ENCODE results near the gene BACE2.
"Not testable (repeated sequence)": the region's sequence is repeated elsewhere in the genome, so short reads cannot be mapped to it uniquely, and the experiment has no call there.

Gene BACE2

GRCh38 chr21:41217671-41218385 is 49.9 kb downstream of the BACE2 start:
- DNase-seq, result no peak

DNA sequence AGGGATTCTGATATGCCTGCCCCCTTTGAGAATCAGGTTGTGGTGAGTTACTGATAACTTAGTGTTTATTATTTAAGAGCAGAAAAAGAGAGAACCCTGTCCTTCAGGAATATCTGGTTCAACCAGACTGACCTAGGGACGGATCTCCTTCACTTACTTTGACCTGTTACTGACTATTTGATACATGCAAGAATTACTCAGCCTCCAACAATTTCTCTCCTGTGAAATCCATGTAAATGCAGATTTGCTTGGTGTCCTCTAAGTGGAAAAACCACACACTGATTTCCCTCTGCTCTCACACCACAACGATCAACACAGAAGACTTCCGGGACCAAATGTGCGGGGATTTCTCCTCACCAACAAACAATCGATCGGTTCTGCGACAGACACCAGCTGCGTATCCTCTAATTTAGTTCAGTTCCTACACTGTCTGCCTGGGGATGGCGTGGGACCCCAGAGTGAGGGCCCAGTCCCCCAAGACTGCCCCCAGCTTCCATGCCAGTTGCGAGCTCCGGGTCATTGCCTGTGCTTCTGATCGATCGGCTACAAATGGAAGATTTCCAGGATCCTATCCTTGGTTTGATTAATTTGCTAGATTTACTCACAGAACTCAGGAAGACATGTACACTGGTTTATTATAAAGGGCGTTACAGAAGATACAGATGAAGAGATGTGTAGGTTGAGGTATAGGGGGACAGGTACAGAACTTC is 51.7 kb downstream of the BACE2 start:
- no peak for DNase-seq

DNA sequence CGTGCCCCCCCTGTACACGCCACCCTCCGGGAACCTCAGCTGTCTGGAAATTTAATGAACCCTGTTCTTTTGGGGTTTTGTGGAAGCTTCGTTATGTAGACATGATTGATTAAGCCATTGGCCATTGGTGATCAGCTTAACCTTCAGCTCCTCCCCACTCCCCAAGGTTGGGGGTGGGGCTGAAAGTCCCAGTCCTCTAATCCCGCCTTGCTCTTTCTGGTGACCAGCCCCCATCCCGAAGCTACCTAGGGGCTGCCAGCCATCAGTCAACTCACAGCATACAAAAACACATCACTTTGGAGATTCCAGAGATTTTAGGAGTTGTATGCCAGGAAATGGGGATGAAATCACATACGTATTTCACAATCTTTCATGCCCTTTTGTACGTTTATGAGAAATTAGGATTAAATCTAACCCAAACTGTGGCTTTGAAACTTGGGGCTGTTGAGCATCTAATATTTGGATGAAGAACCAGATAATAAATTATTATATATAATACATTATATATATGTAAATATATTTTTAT is 52.3 kb downstream of the BACE2 start:
- no peak for DNase-seq

DNA sequence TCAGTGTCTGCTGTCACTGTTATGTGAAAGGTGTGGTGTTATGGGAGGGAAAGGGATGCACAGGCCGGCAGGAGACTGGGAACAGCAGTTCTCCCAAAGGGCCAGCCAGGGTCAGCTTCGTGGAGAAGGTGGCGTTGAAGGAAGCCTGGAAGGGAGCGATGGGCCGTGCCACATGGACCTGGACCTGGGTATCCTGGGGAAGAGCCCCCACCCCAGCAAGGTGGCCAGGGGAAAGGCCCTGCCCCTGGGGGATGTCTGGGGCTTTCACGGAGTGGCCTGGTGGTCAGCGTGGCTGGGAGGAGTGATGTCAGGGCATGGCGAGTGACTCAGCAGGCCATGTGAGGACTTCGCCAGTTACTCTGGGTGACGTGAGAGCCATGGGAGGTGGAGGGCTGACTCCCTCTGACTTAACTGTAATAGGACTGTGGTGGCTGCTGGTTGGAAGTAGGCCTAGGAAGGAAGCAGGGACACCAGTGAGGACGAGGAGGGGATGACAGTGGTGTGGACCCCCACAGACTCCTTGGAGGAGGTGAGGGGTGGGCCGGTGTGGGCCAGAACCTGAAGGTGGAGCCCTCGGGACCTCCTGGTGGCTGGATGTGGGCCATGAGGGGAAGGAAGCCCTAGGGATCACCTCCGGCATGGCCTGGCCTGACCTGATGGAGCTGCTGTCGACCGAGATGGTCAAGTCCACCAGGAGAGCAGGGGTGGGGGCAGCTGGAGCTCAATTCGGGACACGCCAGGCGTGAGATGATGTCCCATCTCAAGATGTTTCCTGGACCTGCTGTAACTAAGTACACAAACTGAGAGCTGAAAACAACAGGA is 54.5 kb downstream of the BACE2 start:
- no peak for DNase-seq

DNA sequence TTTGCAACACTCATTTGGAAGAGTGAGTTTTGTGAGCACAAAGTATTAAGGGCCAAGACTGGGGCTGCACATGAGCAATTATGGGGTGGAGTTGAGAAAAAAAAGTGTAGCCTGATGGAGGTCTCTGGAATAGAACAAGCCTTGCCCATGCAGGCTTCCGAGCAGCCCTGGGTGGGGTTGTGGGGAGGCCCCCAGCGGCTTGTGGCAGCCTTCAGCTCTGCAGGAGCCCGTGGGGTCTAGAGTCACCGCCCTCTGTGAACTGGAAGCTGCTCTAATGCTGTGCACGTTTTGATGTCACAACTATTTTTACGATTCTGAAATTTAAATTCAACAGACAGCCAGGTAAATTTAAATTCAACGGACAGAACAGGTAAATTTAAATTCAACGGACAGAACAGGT is 58.9 kb downstream of the BACE2 start:
- no peak for DNase-seq

- DNase-seq, result no peak
Measured at GRCh38 chr21:41227357-41228005, 59.5 kb downstream of the BACE2 start.

GRCh38 chr21:41228006-41228370 is 60.0 kb downstream of the BACE2 start:
- no peak for DNase-seq

GRCh38 chr21:41228492-41228891 is 60.5 kb downstream of the BACE2 start:
- no peak for DNase-seq

GRCh38 chr21:41228958-41229357 is 61.0 kb downstream of the BACE2 start:
- DNase-seq, result no peak

GRCh38 chr21:41229509-41230248 is 61.7 kb downstream of the BACE2 start:
- no peak for DNase-seq

DNA sequence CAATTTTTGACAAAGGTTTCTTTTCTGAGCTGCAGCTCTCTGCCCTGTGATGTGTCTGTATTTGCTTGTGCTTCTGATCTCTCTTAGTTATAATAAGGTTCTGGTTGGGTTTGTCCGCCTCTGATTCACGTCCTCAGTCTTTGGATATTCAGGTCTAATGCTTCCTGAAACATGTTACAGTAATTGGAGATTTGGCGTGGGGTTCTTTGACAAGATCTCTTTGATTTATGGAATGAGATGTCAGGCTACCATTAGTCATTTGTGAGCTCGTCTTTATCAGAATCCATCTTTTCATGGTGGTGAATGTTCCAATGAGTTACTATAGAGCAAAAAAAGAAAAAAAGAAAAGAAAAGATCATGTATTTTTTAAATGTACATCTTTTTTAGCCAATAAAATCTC is 62.5 kb downstream of the BACE2 start:
- DNase-seq, result no peak

DNA sequence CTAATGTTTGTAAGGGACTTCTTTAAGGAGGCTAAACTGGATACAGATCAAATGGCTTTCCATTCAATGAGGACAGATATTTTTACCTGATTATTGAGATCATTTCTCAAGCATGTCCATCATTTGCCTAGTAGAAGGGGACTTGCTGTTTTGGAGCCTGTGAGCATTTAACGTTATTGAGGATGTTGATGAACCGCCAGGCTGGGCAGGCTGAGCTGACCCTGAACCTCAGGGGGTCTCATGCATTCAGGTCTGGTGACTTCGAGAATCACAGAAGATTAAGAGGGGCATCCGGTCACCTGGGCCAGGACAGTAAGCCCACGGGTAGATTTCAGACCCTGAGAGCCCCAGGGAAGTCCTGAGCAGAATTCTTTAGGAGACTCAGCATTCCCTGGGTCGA is 63.1 kb downstream of the BACE2 start:
- no peak for DNase-seq

DNA sequence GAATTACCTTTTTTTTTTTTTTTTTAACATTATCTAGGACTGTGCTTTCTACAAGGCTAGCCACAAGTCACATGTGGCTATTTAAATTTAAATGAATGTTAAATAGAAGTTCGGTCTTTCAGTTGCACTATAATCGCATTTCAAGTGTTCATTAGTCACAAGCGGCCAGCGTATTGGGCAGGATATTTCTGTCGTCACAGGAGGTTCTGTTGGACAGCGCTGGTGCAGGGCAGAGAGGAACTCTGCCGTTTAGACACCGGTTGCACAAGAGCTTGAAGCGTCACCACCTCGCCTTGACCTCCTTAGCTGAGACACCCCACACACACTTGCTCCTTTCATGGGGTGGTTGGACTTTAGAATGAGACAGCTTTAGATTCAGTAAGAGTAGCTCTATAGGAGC is 64.1 kb downstream of the BACE2 start:
- no peak for DNase-seq

DNA sequence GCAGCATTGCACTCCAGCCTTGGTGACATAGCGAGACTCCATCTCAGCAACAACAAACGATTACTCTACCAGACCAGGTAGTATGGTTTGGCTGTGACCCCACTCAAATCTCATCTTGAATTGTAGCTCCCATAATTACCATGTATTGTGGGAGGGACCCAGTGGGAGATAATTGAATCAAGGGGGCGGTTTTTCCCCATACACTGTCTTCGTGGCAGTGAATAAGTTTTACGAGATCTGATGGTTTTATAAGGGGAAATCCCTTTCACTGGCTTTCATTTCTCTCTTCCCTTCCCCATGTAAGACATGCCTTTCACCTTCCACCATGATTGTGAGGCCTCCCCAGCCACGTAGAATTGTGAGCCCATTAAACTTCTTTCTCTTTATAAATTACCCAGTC is 66.0 kb downstream of the BACE2 start:
- no peak for DNase-seq

- no peak for DNase-seq
Measured at GRCh38 chr21:41234569-41234968, 66.6 kb downstream of the BACE2 start.

DNA sequence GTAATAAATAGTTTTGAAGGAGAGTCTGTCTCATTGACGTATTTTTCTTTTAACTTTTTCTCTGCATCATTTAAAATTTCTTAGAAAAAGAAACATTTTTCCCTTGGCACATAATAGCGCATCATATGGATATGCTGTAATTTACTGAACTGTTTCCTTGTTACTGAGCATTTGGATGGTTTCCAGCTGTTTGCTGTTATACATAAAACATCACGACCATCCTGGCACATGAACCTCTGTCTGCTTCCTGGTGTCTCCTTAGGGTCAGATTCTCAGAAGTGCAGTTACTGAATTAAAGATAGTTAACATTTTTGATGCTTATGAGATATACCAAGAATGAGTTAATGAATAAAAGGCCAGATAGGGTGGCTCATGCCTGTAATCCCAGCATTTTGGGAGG is 67.2 kb downstream of the BACE2 start:
- DNase-seq, result no peak

- no peak for DNase-seq
Measured at GRCh38 chr21:41236352-41236973, 68.5 kb downstream of the BACE2 start.

DNA sequence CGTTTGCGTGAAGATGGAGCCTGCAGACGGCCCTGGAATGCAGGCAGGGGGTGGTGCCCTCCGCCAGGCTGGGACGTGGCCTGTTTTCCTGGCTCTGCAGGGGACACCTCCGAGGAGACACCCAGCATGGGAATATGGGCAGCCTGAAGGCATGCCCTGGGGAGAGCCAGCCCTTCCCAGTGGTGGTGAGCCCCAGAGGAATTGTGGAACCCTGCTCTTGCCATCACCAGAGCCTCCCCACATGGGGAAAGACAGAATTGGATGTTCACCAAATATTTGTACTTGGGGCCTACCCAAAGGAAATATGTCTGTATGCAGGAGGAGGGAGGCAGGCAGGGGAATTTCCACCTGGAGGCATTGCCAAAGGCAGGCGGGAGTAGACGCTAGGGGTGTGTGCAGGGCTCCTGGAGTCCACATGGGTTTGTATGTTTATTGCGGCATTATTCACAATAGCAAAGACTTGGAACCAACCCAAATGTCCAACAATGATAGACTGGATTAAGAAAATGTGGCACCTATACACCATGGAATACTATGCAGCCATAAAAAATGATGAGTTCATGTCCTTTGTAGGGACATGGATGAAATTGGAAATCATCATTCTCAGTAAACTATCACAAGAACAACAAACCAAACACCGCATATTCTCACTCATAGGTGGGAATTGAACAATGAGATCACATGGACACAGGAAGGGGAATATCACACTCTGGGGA is 70.3 kb downstream of the BACE2 start:
- not testable (repeated sequence) for DNase-seq

DNA sequence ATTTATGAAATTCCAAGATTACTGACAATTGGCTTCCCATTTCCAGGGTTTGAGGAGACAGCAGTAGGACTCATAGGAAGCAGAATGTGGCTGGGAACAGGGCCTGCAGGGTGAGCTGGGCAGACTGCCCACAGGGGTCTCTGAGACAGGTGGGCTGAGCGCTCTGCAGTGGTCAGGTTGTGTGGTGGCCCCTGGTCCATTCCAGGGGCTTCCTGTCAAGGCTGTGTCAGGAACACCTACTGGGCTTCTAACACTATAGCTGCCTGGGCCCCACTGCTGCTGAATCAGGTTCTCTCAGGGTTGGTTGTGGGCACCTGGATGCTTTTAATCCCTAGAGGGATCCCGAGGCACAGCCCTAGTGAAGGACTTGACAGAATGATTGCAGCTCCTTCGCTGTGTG is 72.1 kb downstream of the BACE2 start:
- DNase-seq, result no peak

GRCh38 chr21:41241341-41241740 is 73.4 kb downstream of the BACE2 start:
- no peak for DNase-seq

DNA sequence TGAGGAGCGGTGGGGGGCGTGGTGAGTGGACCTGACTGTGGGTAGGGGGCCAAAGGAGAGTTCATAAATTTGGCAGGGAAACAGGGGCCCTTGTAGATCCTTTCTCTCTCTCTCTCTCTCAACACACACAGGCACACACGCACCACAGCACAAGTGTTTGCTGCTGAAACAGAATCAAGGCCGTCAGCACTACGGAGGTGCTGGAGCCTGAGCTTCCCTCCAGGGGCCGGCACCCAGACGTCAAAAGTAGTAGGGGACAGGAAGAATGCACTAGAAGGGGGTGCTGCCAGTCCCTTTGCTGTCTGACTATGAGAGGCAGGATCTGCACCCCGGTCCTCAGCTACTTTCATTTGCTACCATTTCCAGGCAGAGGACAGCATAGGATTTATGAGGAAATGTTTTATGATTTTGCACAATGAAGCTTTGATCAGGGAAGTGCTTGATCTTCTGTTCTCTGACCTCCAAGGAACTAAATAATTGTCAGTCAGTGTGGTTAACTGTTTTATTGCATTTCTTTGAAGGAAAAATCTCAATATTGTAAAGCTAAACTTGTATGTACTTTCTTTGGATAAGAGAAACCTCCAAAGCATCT is 74.4 kb downstream of the BACE2 start:
- DNase-seq, result no peak

All from NCI-H510A (cell line).